ENCODE measurements around the gene KRT38.

Gene KRT38

GRCh38 chr17:41387670-41388069 is 53.1 kb downstream of the KRT38 start:
- Histone ChIP-seq H3K4me1 (ENCODE audit: control insufficient read depth, insufficient read depth, low read length) (no peaks in the 10 kb centered on the region), H3K9me3 (ENCODE audit: control insufficient read depth, insufficient read depth, low read length) (no peaks in the 10 kb centered on the region), H3K4me3 (ENCODE audit: low read length) (no peak overlapping the region), H3K36me3 (ENCODE audit: control insufficient read depth, insufficient read depth, low read length) (no peaks in the 10 kb centered on the region), H3K27me3 (ENCODE audit: control insufficient read depth, insufficient read depth, low read length) (no peaks in the 10 kb centered on the region), H3K27ac (ENCODE audit: low read length) (no peak overlapping the region)
- DNase-seq (ENCODE audit: low read depth, low spot score) = no peak
- WGBS (ENCODE audit: insufficient coverage, insufficient read length) = no CpG with 5 or more reads among the region's 4 CpGs

GRCh38 chr17:41386227-41386626 is 54.6 kb downstream of the KRT38 start:
- Histone ChIP-seq H3K9me3 (ENCODE audit: control insufficient read depth, insufficient read depth, low read length) (no peaks in the 10 kb centered on the region), H3K27ac (ENCODE audit: low read length) (no peak overlapping the region), H3K27me3 (ENCODE audit: control insufficient read depth, insufficient read depth, low read length) (no peaks in the 10 kb centered on the region), H3K4me3 (ENCODE audit: low read length) (no peak overlapping the region), H3K36me3 (ENCODE audit: control insufficient read depth, insufficient read depth, low read length) (no peaks in the 10 kb centered on the region), H3K4me1 (ENCODE audit: control insufficient read depth, insufficient read depth, low read length) (no peaks in the 10 kb centered on the region)
- no CpG with 5 or more reads among the region's 1 CpG for WGBS (ENCODE audit: insufficient coverage, insufficient read length)
- no peak for DNase-seq (ENCODE audit: low read depth, low spot score)

Data from iPS DF 6.9 (cell line).